Lung (tissue), 12 donors: ENCODE data around the gene JPH3. TPM values are rescaled to one million over a fixed set of nuclear protein-coding genes. Genes with fewer than 3 reads are reported as not detected.

Experiments used
- ATAC-seq: fragments of 200-7000 bp; cut with Tn5 transposase; one replicate; pipeline ENCODE4 v1.9.1; 2020; ENCODE audit warnings: moderate number of reproducible peaks; ENCODE audit not compliant: insufficient read depth, low FRiP score
- DNase-seq, 3 donors: peaks; one replicate each; pipeline ENCODE4 v3.0.0-alpha.2; 2013 to 2017
- H3K27ac ChIP-seq, 2 donors: one replicate each; pipeline ENCODE4 v1.5.1; 2013; ENCODE audit warnings: mild to moderate bottlenecking in 2 of 2, moderate library complexity in 2 of 2, control low read depth in 1 of 2, inconsistent platforms in 1 of 2, low read depth in 1 of 2, low read length in 1 of 2
- H3K27me3 ChIP-seq, 3 donors: one replicate each; pipeline ENCODE4 v1.5.1; 2013; ENCODE audit warnings: low read length in 2 of 3; ENCODE audit not compliant: control insufficient read depth in 3 of 3, insufficient read depth in 3 of 3
- H3K36me3 ChIP-seq, 4 donors: one replicate each; pipeline ENCODE4 v1.5.1; 2013; ENCODE audit warnings: low read length in 4 of 4, mild to moderate bottlenecking in 1 of 4, moderate library complexity in 1 of 4; ENCODE audit not compliant: control insufficient read depth in 4 of 4, insufficient read depth in 4 of 4
- H3K4me1 ChIP-seq, 5 donors: one replicate each; pipeline ENCODE4 v1.5.1; 2013; ENCODE audit warnings: low read length in 5 of 5, mild to moderate bottlenecking in 2 of 5, moderate library complexity in 1 of 5; ENCODE audit not compliant: control insufficient read depth in 5 of 5, insufficient read depth in 5 of 5
- H3K4me3 ChIP-seq: one replicate; pipeline ENCODE4 v1.5.1; 2013; ENCODE audit warnings: mild to moderate bottlenecking, control low read depth, moderate library complexity
- H3K9ac ChIP-seq, 2 donors: one replicate each; pipeline ENCODE4 v1.5.1; 2013; ENCODE audit warnings: low read length in 2 of 2, control low read depth in 1 of 2; ENCODE audit not compliant: insufficient read depth in 1 of 2
- H3K9me3 ChIP-seq, 4 donors: one replicate each; pipeline ENCODE4 v1.5.1; 2013; ENCODE audit warnings: low read length in 3 of 4, mild to moderate bottlenecking in 1 of 4, moderate library complexity in 1 of 4; ENCODE audit not compliant: control insufficient read depth in 4 of 4, insufficient read depth in 3 of 4
- WGBS, 2 donors: extraction: QIAGEN DNeasy Blood & Tissue Kit; methylation state at CpG; one replicate each; pipeline ENCODE4 v1.1.7; 2013; 5-methylcytosine and 5-hydroxymethylcytosine counted together
- polyA plus RNA-seq, 2 donors: library from polyadenylated mRNA; stranded (reverse); fragments of 200-250 nt; gene quantifications; one replicate each; pipeline ENCODE4 v1.2.1, GENCODE V29; 2013
- total RNA-seq, 2 donors: library from RNA; depleted of rRNA in 1 of 2; stranded (reverse); fragments of >200 nt in 1 of 2; gene quantifications; one replicate each; pipeline ENCODE4 v1.2.1, GENCODE V29; 2014 to 2021
- TF ChIP-seq, protein P1 (sequence below): IDR thresholded peaks from 2 replicates; pipeline ENCODE4 v1.5.1; 2012; ENCODE audit warnings: mild to moderate bottlenecking; ENCODE audit errors: control extremely low read depth, extremely low read depth
- donor health status: control.
- donor health status: control.
- donor health status: Bipolar disorder and iron deficiency.
- donor health status: healthy.
- donor health status: DM: yes; HTN: yes; CAD: no.

Gene JPH3
- total and polyA plus RNA-seq, 4 donors: 0.04 to 0.68 (median 0.13) TPM

GRCh38 chr16:87625241-87625797 is 23.0 kb downstream of the JPH3 start:
- DNase-seq (no peak), ATAC-seq (no peak)
- Histone ChIP-seq H3K4me3 (no peak overlapping the region), H3K9me3 (peaks cover 0 to 8% (median 1%) of the 10 kb centered on the region in 4 donors), H3K36me3 (no peaks in the 10 kb centered on the region), H3K27ac (no peak overlapping the region), H3K27me3 (peaks cover 0 to 9% (median 7%) of the 10 kb centered on the region in 3 donors), H3K4me1 (no peaks in the 10 kb centered on the region), H3K9ac (no peak overlapping the region)
- 76 to 77% methylated on average over 13 of the region's 13 CpGs for WGBS, 2 donors
- TF ChIP-seq, protein P1, sequence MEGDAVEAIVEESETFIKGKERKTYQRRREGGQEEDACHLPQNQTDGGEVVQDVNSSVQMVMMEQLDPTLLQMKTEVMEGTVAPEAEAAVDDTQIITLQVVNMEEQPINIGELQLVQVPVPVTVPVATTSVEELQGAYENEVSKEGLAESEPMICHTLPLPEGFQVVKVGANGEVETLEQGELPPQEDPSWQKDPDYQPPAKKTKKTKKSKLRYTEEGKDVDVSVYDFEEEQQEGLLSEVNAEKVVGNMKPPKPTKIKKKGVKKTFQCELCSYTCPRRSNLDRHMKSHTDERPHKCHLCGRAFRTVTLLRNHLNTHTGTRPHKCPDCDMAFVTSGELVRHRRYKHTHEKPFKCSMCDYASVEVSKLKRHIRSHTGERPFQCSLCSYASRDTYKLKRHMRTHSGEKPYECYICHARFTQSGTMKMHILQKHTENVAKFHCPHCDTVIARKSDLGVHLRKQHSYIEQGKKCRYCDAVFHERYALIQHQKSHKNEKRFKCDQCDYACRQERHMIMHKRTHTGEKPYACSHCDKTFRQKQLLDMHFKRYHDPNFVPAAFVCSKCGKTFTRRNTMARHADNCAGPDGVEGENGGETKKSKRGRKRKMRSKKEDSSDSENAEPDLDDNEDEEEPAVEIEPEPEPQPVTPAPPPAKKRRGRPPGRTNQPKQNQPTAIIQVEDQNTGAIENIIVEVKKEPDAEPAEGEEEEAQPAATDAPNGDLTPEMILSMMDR: no peak

DNA sequence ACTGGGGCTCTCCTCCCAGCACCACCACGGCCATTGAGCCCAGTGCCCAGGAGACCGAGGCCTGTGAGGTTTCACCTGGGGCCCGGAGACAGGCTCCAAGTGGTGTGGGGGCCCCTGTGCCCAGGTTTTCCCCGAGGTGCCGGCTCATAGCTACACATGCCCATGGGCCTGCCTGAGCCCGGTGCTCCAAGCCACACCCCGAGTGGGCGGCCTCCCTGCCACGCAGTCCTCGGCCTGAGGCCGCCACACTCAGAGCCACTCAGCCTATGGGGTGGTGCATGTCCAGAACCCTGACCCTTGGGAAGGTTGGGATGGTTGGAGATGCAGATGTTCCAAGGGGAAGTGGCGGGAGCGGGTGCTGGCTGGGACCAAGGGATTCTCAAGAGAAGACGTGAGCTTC is 24.1 kb downstream of the JPH3 start:
- Histone ChIP-seq H3K4me3 (no peak overlapping the region), H3K27ac (no peak overlapping the region), H3K9me3 (peaks cover 0 to 12% (median 5%) of the 10 kb centered on the region in 4 donors), H3K27me3 (peaks cover 3 to 9% (median 4%) of the 10 kb centered on the region in 3 donors), H3K36me3 (no peaks in the 10 kb centered on the region), H3K9ac (no peak overlapping the region), H3K4me1 (no peaks in the 10 kb centered on the region)
- WGBS, 2 donors: 79 to 80% methylated on average over 14 of the region's 14 CpGs
- TF ChIP-seq, protein P1: no peak
- no peak for DNase-seq
- no peak for ATAC-seq

- WGBS, 2 donors: 77 to 78% methylated on average over 6 of the region's 6 CpGs
- Histone ChIP-seq H3K36me3 (no peaks in the 10 kb centered on the region), H3K9me3 (peaks cover 0 to 12% (median 5%) of the 10 kb centered on the region in 4 donors), H3K9ac (no peak overlapping the region), H3K4me1 (no peaks in the 10 kb centered on the region), H3K27ac (no peak overlapping the region), H3K27me3 (peaks cover 3 to 9% (median 4%) of the 10 kb centered on the region in 3 donors), H3K4me3 (no peak overlapping the region)
- no peak for DNase-seq
- ATAC-seq: no peak
- TF ChIP-seq, protein P1: no peak
Observed at GRCh38 chr16:87626905-87627304, 24.6 kb downstream of the JPH3 start.
